HepG2 (cell line): Measurements from ENCODE around the gene CIBAR2. TPM values are rescaled to one million over a fixed set of nuclear protein-coding genes. Genes with fewer than 3 reads are reported as not detected.

ENCODE experiments used
- FOXM1 ChIP-seq: sonication (generic); formaldehyde crosslinking; IDR thresholded peaks from 2 replicates; pipeline ENCODE4 v1.5.0; 2020; ENCODE audit warnings: missing genetic modification reagents
- GTF3A ChIP-seq: sonication (generic); formaldehyde crosslinking; conservative IDR thresholded peaks from 2 replicates; pipeline ENCODE4 v1.4.0; 2020; ENCODE audit warnings: mild to moderate bottlenecking, missing genetic modification reagents
- HOXA7 ChIP-seq: sonication (generic); formaldehyde crosslinking; IDR thresholded peaks from 2 replicates; pipeline ENCODE4 v1.8.1; 2022; ENCODE audit warnings: mild to moderate bottlenecking, missing genetic modification reagents, moderate library complexity
- IKZF4 ChIP-seq: sonication (generic); formaldehyde crosslinking; IDR thresholded peaks from 2 replicates; pipeline ENCODE4 v1.5.1; 2020; ENCODE audit warnings: borderline replicate concordance, mild to moderate bottlenecking, low read depth, missing genetic modification reagents; ENCODE audit errors: not compliant biosample characterization
- NKX3-1 ChIP-seq: sonication (generic); formaldehyde crosslinking; IDR thresholded peaks from 2 replicates; pipeline ENCODE4 v1.5.0; 2020; ENCODE audit warnings: missing genetic modification reagents
- SNAI1 ChIP-seq: sonication (generic); formaldehyde crosslinking; IDR thresholded peaks from 2 replicates; pipeline ENCODE4 v1.5.0; 2020; ENCODE audit warnings: mild to moderate bottlenecking, missing genetic modification reagents, borderline replicate concordance
- SP5 ChIP-seq: IDR thresholded peaks from 2 replicates; pipeline ENCODE4 v1.6.1; 2016; ENCODE audit warnings: low read depth, borderline replicate concordance
- ZFP90 ChIP-seq: sonication (generic); formaldehyde crosslinking; IDR thresholded peaks from 2 replicates; pipeline ENCODE4 v1.8.0; 2022; ENCODE audit warnings: missing genetic modification reagents, mild to moderate bottlenecking, inconsistent platforms, borderline replicate concordance
- ZNF10 ChIP-seq: sonication (generic); formaldehyde crosslinking; IDR thresholded peaks from 2 replicates; pipeline ENCODE4 v1.4.0; 2020; ENCODE audit warnings: mild to moderate bottlenecking, low read depth, missing genetic modification reagents, borderline replicate concordance
- ZNF468 ChIP-seq: sonication (generic); formaldehyde crosslinking; IDR thresholded peaks from 2 replicates; pipeline ENCODE4 v1.8.0; 2022; ENCODE audit warnings: mild to moderate bottlenecking, moderate library complexity, missing genetic modification reagents
- ZSCAN12 ChIP-seq: sonication (generic); formaldehyde crosslinking; IDR thresholded peaks from 2 replicates; pipeline ENCODE4 v1.9.0; 2021; ENCODE audit warnings: mild to moderate bottlenecking, missing genetic modification reagents
- ZSCAN21 ChIP-seq: sonication (generic); formaldehyde crosslinking; IDR thresholded peaks from 2 replicates; pipeline ENCODE4 v1.8.0; 2022; ENCODE audit warnings: mild to moderate bottlenecking, missing genetic modification reagents, moderate library complexity, borderline replicate concordance
- ZZZ3 ChIP-seq: sonication (generic); formaldehyde crosslinking; IDR thresholded peaks from 2 replicates; pipeline ENCODE4 v1.4.0; 2020; ENCODE audit warnings: missing genetic modification reagents, mild to moderate bottlenecking, borderline replicate concordance
- polyA plus RNA-seq, 8 experiments: library from polyadenylated mRNA; depleted of rRNA in 3 of 8; stranded (reverse) in 7 of 8; unstranded in 1 of 8; fragments of >200 nt; fragmentation: Illumina TruSeq in 4 of 8; extraction: Trizol in 4 of 8; gene quantifications; 2 replicates each; pipeline versions ENCODE4 v1.2.1 to v1.2.3, GENCODE V29; 2011 to 2016; ENCODE audit warnings: low read depth in 4 of 8, missing spikeins in 1 of 8, mixed read lengths in 1 of 8; ENCODE audit not compliant: insufficient read depth in 1 of 8
- total RNA-seq, 5 experiments: library from RNA; depleted of rRNA; stranded (reverse); fragments of >200 nt; fragmentation: Illumina TruSeq; extraction: Trizol; gene quantifications; 2 replicates each; pipeline ENCODE4 v1.2.3, GENCODE V29; 2016; ENCODE audit warnings: low read depth in 1 of 5
- TF ChIP-seq, protein P1 (sequence below): sonication (generic); formaldehyde crosslinking; IDR thresholded peaks from 2 replicates; pipeline ENCODE4 v1.4.0; 2020; ENCODE audit warnings: mild to moderate bottlenecking, low read depth, missing genetic modification reagents
- TF ChIP-seq, protein P2 (sequence below): sonication (generic); formaldehyde crosslinking; conservative IDR thresholded peaks from 2 replicates; pipeline ENCODE4 v1.5.0; 2020; ENCODE audit warnings: missing genetic modification reagents
- TF ChIP-seq, protein P3 (sequence below): sonication (generic); formaldehyde crosslinking; conservative IDR thresholded peaks from 2 replicates; pipeline ENCODE4 v1.8.0; 2022; ENCODE audit warnings: missing genetic modification reagents
- TF ChIP-seq, protein P4 (sequence below): sonication (generic); formaldehyde crosslinking; IDR thresholded peaks from 2 replicates; pipeline ENCODE4 v1.5.0; 2020; ENCODE audit warnings: missing genetic modification reagents
- TF ChIP-seq, protein P5 (sequence below): sonication (generic); formaldehyde crosslinking; IDR thresholded peaks from 2 replicates; pipeline ENCODE4 v1.5.1; 2020; ENCODE audit warnings: missing genetic modification reagents, mild to moderate bottlenecking, borderline replicate concordance

The CIBAR2 gene
- total and polyA plus RNA-seq, 2 of the 13 experiments (the other 11 are each of a cell fraction or from before 2014, with no cell fraction given) = not detected

DNA sequence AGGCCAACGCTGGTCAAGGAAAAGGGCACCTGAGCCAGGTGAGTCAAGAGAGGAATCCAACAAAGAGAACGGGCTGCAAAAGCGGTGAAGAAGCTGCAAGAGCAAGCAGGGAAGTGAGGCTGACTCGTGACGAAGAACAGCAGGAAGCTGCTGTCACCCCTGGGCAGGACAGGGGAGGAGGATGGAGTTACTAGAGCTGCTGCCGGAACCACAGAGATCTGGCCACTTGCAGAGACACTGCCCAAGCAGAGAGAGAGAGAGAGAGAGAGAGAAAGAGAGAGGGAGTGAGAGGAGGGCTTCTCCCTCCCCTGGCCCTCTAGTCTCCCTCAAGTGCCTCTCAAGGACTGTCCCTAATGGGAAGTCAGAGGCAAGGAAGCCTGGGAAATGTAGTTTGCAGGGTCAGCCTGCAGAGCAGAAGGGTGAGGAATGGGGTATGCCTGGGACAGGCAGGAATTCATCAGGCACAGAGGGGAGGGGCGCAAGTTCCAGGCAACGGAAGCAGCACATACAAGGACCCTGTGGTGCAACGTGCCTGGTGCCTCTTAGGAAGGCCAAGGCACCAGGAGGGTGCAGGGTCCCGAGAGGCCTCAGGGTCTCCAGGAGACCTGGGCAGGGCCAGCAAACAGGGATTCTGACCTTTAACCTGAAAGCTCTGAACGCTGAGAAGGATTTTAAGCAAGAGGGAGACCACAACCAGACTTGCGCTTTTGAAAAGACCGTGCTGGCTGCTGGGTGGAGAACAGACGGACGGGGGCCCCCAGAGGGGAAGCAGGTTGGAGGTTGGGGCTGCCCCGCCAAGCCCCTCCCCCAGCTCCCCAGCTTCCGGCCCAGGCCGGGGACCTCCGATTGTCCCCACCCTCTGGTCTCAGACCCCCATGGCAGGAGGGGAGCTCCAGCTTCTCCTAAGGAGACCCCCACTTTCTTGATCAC is 45.8 kb upstream of the CIBAR2 start (continued):
- TF ChIP-seq, protein P1, sequence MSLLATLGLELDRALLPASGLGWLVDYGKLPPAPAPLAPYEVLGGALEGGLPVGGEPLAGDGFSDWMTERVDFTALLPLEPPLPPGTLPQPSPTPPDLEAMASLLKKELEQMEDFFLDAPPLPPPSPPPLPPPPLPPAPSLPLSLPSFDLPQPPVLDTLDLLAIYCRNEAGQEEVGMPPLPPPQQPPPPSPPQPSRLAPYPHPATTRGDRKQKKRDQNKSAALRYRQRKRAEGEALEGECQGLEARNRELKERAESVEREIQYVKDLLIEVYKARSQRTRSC = no peak
- TF ChIP-seq FOXM1 (CRISPR knock-in tag) (no peak), ZNF10 (CRISPR knock-in tag) (no peak), SNAI1 (CRISPR knock-in tag) (peak; percentile 91; the same call in 1 of the 2 replicates), SP5 (CRISPR knock-in tag) (peak; percentile 74), HOXA7 (CRISPR knock-in tag) (no peak), ZFP90 (peak; percentile 20; the same call in 1 of the 2 replicates), ZZZ3 (no peak), ZSCAN21 (peak; percentile 19; the same call in 1 of the 2 replicates), IKZF4 (CRISPR knock-in tag) (no peak), GTF3A (CRISPR knock-in tag) (no peak), ZSCAN12 (no peak), NKX3-1 (CRISPR knock-in tag) (no peak), ZNF468 (no peak)
- TF ChIP-seq, protein P2, sequence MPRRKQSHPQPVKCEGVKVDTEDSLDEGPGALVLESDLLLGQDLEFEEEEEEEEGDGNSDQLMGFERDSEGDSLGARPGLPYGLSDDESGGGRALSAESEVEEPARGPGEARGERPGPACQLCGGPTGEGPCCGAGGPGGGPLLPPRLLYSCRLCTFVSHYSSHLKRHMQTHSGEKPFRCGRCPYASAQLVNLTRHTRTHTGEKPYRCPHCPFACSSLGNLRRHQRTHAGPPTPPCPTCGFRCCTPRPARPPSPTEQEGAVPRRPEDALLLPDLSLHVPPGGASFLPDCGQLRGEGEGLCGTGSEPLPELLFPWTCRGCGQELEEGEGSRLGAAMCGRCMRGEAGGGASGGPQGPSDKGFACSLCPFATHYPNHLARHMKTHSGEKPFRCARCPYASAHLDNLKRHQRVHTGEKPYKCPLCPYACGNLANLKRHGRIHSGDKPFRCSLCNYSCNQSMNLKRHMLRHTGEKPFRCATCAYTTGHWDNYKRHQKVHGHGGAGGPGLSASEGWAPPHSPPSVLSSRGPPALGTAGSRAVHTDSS (CRISPR knock-in tag) = no peak
- TF ChIP-seq, protein P3, sequence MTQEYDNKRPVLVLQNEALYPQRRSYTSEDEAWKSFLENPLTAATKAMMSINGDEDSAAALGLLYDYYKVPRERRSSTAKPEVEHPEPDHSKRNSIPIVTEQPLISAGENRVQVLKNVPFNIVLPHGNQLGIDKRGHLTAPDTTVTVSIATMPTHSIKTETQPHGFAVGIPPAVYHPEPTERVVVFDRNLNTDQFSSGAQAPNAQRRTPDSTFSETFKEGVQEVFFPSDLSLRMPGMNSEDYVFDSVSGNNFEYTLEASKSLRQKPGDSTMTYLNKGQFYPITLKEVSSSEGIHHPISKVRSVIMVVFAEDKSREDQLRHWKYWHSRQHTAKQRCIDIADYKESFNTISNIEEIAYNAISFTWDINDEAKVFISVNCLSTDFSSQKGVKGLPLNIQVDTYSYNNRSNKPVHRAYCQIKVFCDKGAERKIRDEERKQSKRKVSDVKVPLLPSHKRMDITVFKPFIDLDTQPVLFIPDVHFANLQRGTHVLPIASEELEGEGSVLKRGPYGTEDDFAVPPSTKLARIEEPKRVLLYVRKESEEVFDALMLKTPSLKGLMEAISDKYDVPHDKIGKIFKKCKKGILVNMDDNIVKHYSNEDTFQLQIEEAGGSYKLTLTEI (CRISPR knock-in tag) = no peak
- TF ChIP-seq, protein P4, sequence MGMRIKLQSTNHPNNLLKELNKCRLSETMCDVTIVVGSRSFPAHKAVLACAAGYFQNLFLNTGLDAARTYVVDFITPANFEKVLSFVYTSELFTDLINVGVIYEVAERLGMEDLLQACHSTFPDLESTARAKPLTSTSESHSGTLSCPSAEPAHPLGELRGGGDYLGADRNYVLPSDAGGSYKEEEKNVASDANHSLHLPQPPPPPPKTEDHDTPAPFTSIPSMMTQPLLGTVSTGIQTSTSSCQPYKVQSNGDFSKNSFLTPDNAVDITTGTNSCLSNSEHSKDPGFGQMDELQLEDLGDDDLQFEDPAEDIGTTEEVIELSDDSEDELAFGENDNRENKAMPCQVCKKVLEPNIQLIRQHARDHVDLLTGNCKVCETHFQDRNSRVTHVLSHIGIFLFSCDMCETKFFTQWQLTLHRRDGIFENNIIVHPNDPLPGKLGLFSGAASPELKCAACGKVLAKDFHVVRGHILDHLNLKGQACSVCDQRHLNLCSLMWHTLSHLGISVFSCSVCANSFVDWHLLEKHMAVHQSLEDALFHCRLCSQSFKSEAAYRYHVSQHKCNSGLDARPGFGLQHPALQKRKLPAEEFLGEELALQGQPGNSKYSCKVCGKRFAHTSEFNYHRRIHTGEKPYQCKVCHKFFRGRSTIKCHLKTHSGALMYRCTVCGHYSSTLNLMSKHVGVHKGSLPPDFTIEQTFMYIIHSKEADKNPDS (CRISPR knock-in tag) = 0 out of 2 replicates have a peak, but pooled peaks have one; percentile 79
- TF ChIP-seq, protein P5, sequence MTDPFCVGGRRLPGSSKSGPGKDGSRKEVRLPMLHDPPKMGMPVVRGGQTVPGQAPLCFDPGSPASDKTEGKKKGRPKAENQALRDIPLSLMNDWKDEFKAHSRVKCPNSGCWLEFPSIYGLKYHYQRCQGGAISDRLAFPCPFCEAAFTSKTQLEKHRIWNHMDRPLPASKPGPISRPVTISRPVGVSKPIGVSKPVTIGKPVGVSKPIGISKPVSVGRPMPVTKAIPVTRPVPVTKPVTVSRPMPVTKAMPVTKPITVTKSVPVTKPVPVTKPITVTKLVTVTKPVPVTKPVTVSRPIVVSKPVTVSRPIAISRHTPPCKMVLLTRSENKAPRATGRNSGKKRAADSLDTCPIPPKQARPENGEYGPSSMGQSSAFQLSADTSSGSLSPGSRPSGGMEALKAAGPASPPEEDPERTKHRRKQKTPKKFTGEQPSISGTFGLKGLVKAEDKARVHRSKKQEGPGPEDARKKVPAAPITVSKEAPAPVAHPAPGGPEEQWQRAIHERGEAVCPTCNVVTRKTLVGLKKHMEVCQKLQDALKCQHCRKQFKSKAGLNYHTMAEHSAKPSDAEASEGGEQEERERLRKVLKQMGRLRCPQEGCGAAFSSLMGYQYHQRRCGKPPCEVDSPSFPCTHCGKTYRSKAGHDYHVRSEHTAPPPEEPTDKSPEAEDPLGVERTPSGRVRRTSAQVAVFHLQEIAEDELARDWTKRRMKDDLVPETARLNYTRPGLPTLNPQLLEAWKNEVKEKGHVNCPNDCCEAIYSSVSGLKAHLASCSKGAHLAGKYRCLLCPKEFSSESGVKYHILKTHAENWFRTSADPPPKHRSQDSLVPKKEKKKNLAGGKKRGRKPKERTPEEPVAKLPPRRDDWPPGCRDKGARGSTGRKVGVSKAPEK (CRISPR knock-in tag) = no peak
